Thoracic aorta (tissue), 2 donors: ENCODE results near the gene RHBDL2. TPM values are rescaled to one million over a fixed set of nuclear protein-coding genes. Genes with fewer than 3 reads are reported as not detected.

Source experiments
- ATAC-seq: fragments of 150-250 bp; one replicate; pipeline ENCODE4 v1.8.0; 2017; ENCODE audit warnings: low read depth; ENCODE audit not compliant: insufficient number of reproducible peaks, low FRiP score
- DNase-seq: peaks from one replicate; pipeline ENCODE4 v3.0.0-alpha.2; 2020; ENCODE audit warnings: low spot score
- H3K27ac ChIP-seq, 2 donors: fragments of 200-600 bp; sonication (generic); 1 replicate in 1 of 2; 2 replicates in 1 of 2; pipeline ENCODE4 v1.5.1; 2016; ENCODE audit warnings: mild to moderate bottlenecking in 2 of 2, moderate library complexity in 2 of 2
- H3K27me3 ChIP-seq: fragments of 200-600 bp; sonication (generic); replicated peaks from 2 replicates; pipeline ENCODE4 v1.6.0; 2016; ENCODE audit warnings: mild to moderate bottlenecking; ENCODE audit not compliant: insufficient read depth
- H3K36me3 ChIP-seq: fragments of 200-600 bp; sonication (generic); one replicate; pipeline ENCODE4 v1.5.1; 2016
- H3K4me1 ChIP-seq, 2 donors: fragments of 200-600 bp; sonication (generic); 1 replicate in 1 of 2; 2 replicates in 1 of 2; pipeline versions ENCODE4 v1.5.1 to v1.6.0; 2016; ENCODE audit warnings: low read depth in 2 of 2, mild to moderate bottlenecking in 1 of 2; ENCODE audit not compliant: control insufficient read depth in 1 of 2
- H3K4me3 ChIP-seq: fragments of 200-600 bp; sonication (generic); 2 replicates; pipeline ENCODE4 v1.5.1; 2016; ENCODE audit warnings: mild to moderate bottlenecking
- H3K9me3 ChIP-seq: fragments of 200-600 bp; sonication (generic); 2 replicates; pipeline ENCODE4 v1.5.1; 2016
- CTCF ChIP-seq: fragments of 200-600 bp; sonication (generic); IDR thresholded peaks from one replicate; pipeline ENCODE4 v1.5.1; 2019; ENCODE audit warnings: antibody characterized with exemption
- total RNA-seq, 2 donors: library from RNA; depleted of rRNA; stranded (reverse); fragments of >200 nt; gene quantifications; one replicate each; pipeline versions ENCODE4 v1.1.0 to v1.2.3, GENCODE V29; 2016

Gene RHBDL2
- total RNA-seq, 2 donors from 2014 or later, result 0.85 TPM; not detected in 1

DNA sequence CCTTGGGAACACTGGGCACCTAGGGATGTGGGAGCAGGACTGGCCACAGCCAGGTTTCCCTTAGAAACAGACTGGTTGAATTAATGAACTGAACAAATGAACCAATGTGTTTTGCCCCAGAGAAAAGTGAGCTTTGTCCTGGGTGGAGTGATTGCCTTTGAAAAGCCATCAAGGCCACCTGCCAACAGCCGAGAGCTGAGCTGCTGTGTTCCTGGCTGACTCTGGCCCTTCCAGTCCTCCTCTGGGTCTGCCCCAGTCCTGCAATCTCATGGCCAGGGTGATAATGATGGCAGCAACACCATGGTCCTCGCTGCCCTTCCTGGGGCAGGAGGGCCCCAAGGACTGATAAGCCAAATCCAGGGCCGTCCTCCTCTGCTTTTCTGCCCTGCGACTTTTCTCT is 42.1 kb downstream of the RHBDL2 start:
- Histone ChIP-seq H3K4me3 (no peak overlapping the region), H3K4me1 (no peaks in the 10 kb centered on the region), H3K9me3 (no peaks in the 10 kb centered on the region), H3K36me3 (no peaks in the 10 kb centered on the region), H3K27me3 (no peaks in the 10 kb centered on the region), H3K27ac (no peak overlapping the region)
- DNase-seq (no peak), ATAC-seq (no peak)
- no peak for TF ChIP-seq CTCF

DNA sequence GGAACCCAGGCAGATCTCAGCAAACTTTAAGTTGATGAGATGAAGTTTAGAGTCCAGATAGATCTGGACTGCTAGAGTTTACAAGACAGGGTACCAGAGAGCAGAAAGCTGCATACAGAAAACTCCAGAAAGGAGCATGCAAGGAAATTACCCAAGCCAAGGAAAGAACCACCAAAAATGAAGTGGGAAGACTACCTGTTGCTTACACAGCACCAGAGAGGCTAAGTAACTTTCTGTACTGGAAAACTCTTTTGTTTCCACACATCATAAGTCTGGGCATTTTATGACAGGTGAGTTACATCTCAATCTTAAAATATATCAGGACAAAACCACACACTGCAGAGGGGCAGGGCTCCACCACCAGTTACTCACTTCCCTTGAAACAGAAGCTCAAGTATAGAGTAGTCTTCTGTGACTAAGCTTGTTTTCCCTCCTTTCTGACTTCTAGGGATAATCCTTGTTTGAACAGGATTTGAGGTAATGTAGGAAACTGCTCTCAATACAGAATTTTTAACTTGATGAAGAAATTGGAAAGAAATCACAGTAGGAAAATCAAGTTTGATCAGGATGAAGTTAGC is 42.9 kb downstream of the RHBDL2 start:
- H3K4me1 ChIP-seq, result no peaks in the 10 kb centered on the region

GRCh38 chr1:38896169-38896568 is 45.5 kb downstream of the RHBDL2 start:
- no peak for DNase-seq
- TF ChIP-seq CTCF, result no peak
- Histone ChIP-seq H3K4me3 (no peak overlapping the region), H3K4me1 (no peaks in the 10 kb centered on the region), H3K27ac (no peak overlapping the region), H3K9me3 (no peaks in the 10 kb centered on the region), H3K27me3 (no peaks in the 10 kb centered on the region), H3K36me3 (no peaks in the 10 kb centered on the region)
- ATAC-seq, result no peak

More for the DNA sequence above, 42.9 kb downstream of the RHBDL2 start:
- Histone ChIP-seq H3K4me3 (no peak overlapping the region), H3K27ac (no peak overlapping the region), H3K9me3 (no peaks in the 10 kb centered on the region), H3K36me3 (no peaks in the 10 kb centered on the region), H3K27me3 (no peaks in the 10 kb centered on the region)
- TF ChIP-seq CTCF, result no peak
- no peak for DNase-seq
- ATAC-seq, result no peak

DNA sequence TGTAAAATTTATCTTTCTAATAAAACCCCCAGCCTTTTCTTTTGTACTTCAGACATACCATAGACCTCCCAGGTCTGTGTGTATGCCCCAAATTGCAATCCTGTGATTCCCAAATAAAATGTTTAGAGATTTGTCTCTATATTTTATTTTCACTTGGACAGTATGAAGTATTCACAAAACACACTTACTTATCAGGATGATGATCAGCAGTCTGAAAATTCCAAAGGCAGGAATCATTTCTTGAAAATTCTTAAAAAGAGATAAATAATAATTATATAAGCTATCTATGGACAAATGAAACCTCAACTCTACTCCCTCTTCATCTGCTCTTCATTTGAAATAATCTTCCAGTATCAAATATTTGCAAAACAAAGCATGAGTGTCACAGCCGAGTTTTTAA is 48.7 kb downstream of the RHBDL2 start:
- no peak for ATAC-seq
- no peaks in the 10 kb centered on the region for H3K4me1 ChIP-seq
- no peaks in the 10 kb centered on the region for H3K36me3 ChIP-seq
- TF ChIP-seq CTCF, result no peak
- H3K27ac ChIP-seq, result no peak overlapping the region
- no peaks in the 10 kb centered on the region for H3K9me3 ChIP-seq
- DNase-seq, result no peak
- no peaks in the 10 kb centered on the region for H3K27me3 ChIP-seq
- no peak overlapping the region for H3K4me3 ChIP-seq

- Histone ChIP-seq H3K36me3 (no peaks in the 10 kb centered on the region), H3K27ac (no peak overlapping the region), H3K4me3 (no peak overlapping the region), H3K27me3 (no peaks in the 10 kb centered on the region), H3K9me3 (no peaks in the 10 kb centered on the region), H3K4me1 (no peaks in the 10 kb centered on the region)
- TF ChIP-seq CTCF, result no peak
- DNase-seq, result no peak
- ATAC-seq, result no peak
Measured at GRCh38 chr1:38891753-38892152, 49.9 kb downstream of the RHBDL2 start.
